H9 (cell line): ENCODE measurements around the gene BCAS1. TPM values are rescaled to one million over a fixed set of nuclear protein-coding genes. Genes with fewer than 3 reads are reported as not detected.

Experiments
- DNase-seq: peaks from one replicate; pipeline ENCODE4 v3.0.0-alpha.2; 2017
- H2AFZ ChIP-seq: one replicate; pipeline ENCODE4 v1.6.1; 2013; ENCODE audit warnings: mild to moderate bottlenecking, low read length, control low read depth, moderate library complexity
- H2AK5ac ChIP-seq: 2 replicates; pipeline ENCODE4 v1.6.1; 2013; ENCODE audit warnings: low read length, control low read depth, mixed read lengths; ENCODE audit not compliant: insufficient read length
- H2BK120ac ChIP-seq: one replicate; pipeline ENCODE4 v1.6.1; 2013; ENCODE audit warnings: low read depth, mild to moderate bottlenecking, low read length, control low read depth, inconsistent platforms; ENCODE audit not compliant: poor library complexity, severe bottlenecking
- H2BK12ac ChIP-seq: 2 replicates; pipeline ENCODE4 v1.6.1; 2013; ENCODE audit warnings: low read length, control low read depth, mixed read lengths, low read depth; ENCODE audit not compliant: insufficient read length
- H2BK15ac ChIP-seq: 2 replicates; pipeline ENCODE4 v1.6.1; 2013; ENCODE audit warnings: low read depth, low read length, control low read depth
- H2BK20ac ChIP-seq: one replicate; pipeline ENCODE4 v1.6.1; 2013; ENCODE audit warnings: low read depth, mild to moderate bottlenecking, low read length, control low read depth, inconsistent platforms; ENCODE audit not compliant: poor library complexity, severe bottlenecking
- H2BK5ac ChIP-seq: 2 replicates; pipeline ENCODE4 v1.6.1; 2013; ENCODE audit warnings: low read length, control low read depth, mixed read lengths; ENCODE audit not compliant: insufficient read length
- H3K14ac ChIP-seq: 2 replicates; pipeline ENCODE4 v1.6.1; 2013; ENCODE audit warnings: low read length, control low read depth; ENCODE audit not compliant: insufficient read depth
- H3K18ac ChIP-seq: 2 replicates; pipeline ENCODE4 v1.6.1; 2013; ENCODE audit warnings: low read depth, mild to moderate bottlenecking, mixed read lengths, low read length, control low read depth; ENCODE audit not compliant: insufficient read length
- H3K23ac ChIP-seq: 2 replicates; pipeline ENCODE4 v1.6.1; 2013; ENCODE audit warnings: low read length, control low read depth, mixed read lengths, low read depth; ENCODE audit not compliant: insufficient read length
- H3K23me2 ChIP-seq: 2 replicates; pipeline ENCODE4 v1.6.1; 2013; ENCODE audit warnings: low read depth, mild to moderate bottlenecking, mixed read lengths, low read length, control low read depth; ENCODE audit not compliant: insufficient read length, poor library complexity, severe bottlenecking
- H3K27ac ChIP-seq: 2 replicates; pipeline ENCODE4 v1.5.1; 2013; ENCODE audit warnings: low read length, control low read depth, mixed read lengths, low read depth; ENCODE audit not compliant: insufficient read length
- H3K27me3 ChIP-seq: 2 replicates; pipeline ENCODE4 v1.6.1; 2013; ENCODE audit warnings: low read length, control low read depth, inconsistent platforms; ENCODE audit not compliant: insufficient read depth
- H3K4ac ChIP-seq: 2 replicates; pipeline ENCODE4 v1.6.1; 2013; ENCODE audit warnings: low read depth, mild to moderate bottlenecking, control low read depth, inconsistent platforms, low read length, moderate library complexity
- H3K4me1 ChIP-seq: 2 replicates; pipeline ENCODE4 v1.6.1; 2013; ENCODE audit warnings: low read length, control low read depth, inconsistent platforms; ENCODE audit not compliant: insufficient read depth
- H3K4me2 ChIP-seq: 2 replicates; pipeline ENCODE4 v1.6.1; 2013; ENCODE audit warnings: low read length, control low read depth, mixed read lengths; ENCODE audit not compliant: insufficient read length, insufficient read depth
- H3K56ac ChIP-seq: 2 replicates; pipeline ENCODE4 v1.6.1; 2013; ENCODE audit warnings: low read depth, mild to moderate bottlenecking, mixed read lengths, low read length, control low read depth; ENCODE audit not compliant: insufficient read length
- H3K79me1 ChIP-seq: 2 replicates; pipeline ENCODE4 v1.6.1; 2013; ENCODE audit warnings: low read depth, mild to moderate bottlenecking, moderate library complexity, low read length, control low read depth, inconsistent platforms; ENCODE audit not compliant: insufficient read depth, poor library complexity, severe bottlenecking
- H3K79me2 ChIP-seq: 2 replicates; pipeline ENCODE4 v1.6.1; 2013; ENCODE audit warnings: low read length, control low read depth, inconsistent platforms; ENCODE audit not compliant: insufficient read depth
- H3K9ac ChIP-seq: 2 replicates; pipeline ENCODE4 v1.6.1; 2013; ENCODE audit warnings: low read length, control low read depth, mixed read lengths; ENCODE audit not compliant: insufficient read length; ENCODE audit errors: extremely low read depth
- H3K9me3 ChIP-seq: one replicate; pipeline ENCODE4 v1.6.1; 2013; ENCODE audit warnings: low read depth, low read length, inconsistent platforms; ENCODE audit not compliant: control insufficient read depth
- H3T11ph ChIP-seq: one replicate; pipeline ENCODE4 v1.6.1; 2013; ENCODE audit warnings: mild to moderate bottlenecking, low read length, control low read depth, inconsistent platforms
- H4K20me1 ChIP-seq: one replicate; pipeline ENCODE4 v1.6.1; 2013; ENCODE audit not compliant: control insufficient read depth, insufficient read length, insufficient read depth
- H4K5ac ChIP-seq: 2 replicates; pipeline ENCODE4 v1.6.1; 2013; ENCODE audit warnings: low read depth, mild to moderate bottlenecking, mixed read lengths, low read length, control low read depth; ENCODE audit not compliant: insufficient read length
- H4K8ac ChIP-seq: replicated peaks from 2 replicates; pipeline ENCODE4 v1.6.1; 2013; ENCODE audit warnings: low read length, control low read depth, mixed read lengths, low read depth; ENCODE audit not compliant: insufficient read length
- H4K91ac ChIP-seq: 2 replicates; pipeline ENCODE4 v1.6.1; 2013; ENCODE audit warnings: low read depth, mild to moderate bottlenecking, moderate library complexity, mixed read lengths, low read length, control low read depth; ENCODE audit not compliant: insufficient read length
- H3K27ac Mint-ChIP-seq, 3 experiments: 2 replicates in 2 of 3; 3 replicates in 1 of 3; pipeline ENCODE4 v1.8.0; 2020 to 2021; ENCODE audit warnings: mixed read lengths in 3 of 3, mild to moderate bottlenecking in 1 of 3, moderate library complexity in 1 of 3
- H3K27me3 Mint-ChIP-seq: 2 replicates; pipeline ENCODE4 v1.8.0; 2021; ENCODE audit warnings: low read depth, mild to moderate bottlenecking, moderate library complexity, mixed read lengths
- H3K36me3 Mint-ChIP-seq, 3 experiments: 2 replicates in 2 of 3; 3 replicates in 1 of 3; pipeline ENCODE4 v1.8.0; 2020 to 2021; ENCODE audit warnings: low read depth in 3 of 3, mixed read lengths in 3 of 3; ENCODE audit not compliant: insufficient read depth in 1 of 3
- H3K4me1 Mint-ChIP-seq, 2 experiments: 2 replicates each; pipeline ENCODE4 v1.8.0; 2020; ENCODE audit warnings: mixed read lengths in 2 of 2
- H3K4me3 Mint-ChIP-seq, 2 experiments: 2 replicates in 1 of 2; 3 replicates in 1 of 2; pipeline ENCODE4 v1.8.0; 2020 to 2021; ENCODE audit warnings: mild to moderate bottlenecking in 2 of 2, mixed read lengths in 2 of 2, moderate library complexity in 1 of 2
- H3K9me3 Mint-ChIP-seq, 2 experiments: 2 replicates in 1 of 2; 3 replicates in 1 of 2; pipeline ENCODE4 v1.8.0; 2020; ENCODE audit warnings: mild to moderate bottlenecking in 2 of 2, mixed read lengths in 2 of 2, moderate library complexity in 1 of 2
- WGBS: extraction: QIAGEN DNeasy Blood & Tissue Kit; methylation state at CpG from one replicate; pipeline ENCODE4 v1.1.7; 2013; ENCODE audit warnings: missing lambda C conversion rate, low lambda C conversion rate, mixed read lengths; ENCODE audit not compliant: insufficient read length; ENCODE audit errors: extremely low coverage; 5-methylcytosine and 5-hydroxymethylcytosine counted together
- total RNA-seq: library from RNA; stranded (reverse); gene quantifications from 2 replicates; pipeline ENCODE4 v1.2.1, GENCODE V29; 2021
- TF ChIP-seq, protein P1 (sequence below): fragments of 200-600 bp; sonication (generic); conservative IDR thresholded peaks from 3 replicates; pipeline ENCODE4 v1.8.0; 2021; ENCODE audit warnings: antibody characterized with exemption, mild to moderate bottlenecking

Gene BCAS1
- total RNA-seq, 1 experiment from 2014 or later: 0.15 TPM

DNA sequence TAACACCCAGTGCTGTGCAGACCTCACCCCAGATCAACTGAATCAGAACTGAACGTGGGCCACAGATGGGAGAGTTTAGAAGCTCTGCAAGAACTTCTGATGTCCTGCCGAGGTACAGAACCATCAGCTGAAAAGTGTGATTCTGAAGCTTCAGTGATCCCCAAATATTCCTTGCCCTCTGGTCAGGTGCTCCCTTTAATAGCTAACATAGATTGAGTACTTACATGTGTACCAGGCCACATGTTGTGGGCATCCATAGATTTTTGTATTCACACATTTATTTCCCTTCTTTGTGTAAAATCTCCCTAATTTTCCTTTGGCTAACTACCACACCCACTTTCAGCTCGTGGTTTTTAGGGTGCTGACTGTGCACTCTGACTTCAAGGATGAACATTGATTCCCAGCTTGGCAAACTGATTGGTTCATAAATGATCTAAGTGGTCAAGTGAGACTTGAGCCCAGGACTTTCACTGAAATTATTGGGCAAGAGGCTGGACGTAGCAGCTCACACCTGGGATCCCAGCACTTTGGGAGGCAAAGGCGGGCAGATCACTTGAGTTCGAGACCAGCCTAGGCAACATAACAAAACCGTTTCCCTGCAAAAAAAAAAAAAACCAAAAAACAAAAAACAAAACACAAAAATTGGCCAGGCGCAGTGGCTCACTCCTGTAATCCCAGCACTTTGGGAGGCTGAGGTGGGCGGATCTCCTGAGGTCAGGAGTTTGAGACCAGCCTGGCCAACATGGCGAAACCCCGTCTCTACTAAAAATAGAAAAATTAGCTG, 162.2 kb downstream of the BCAS1 start:
- Mint-ChIP-seq H3K4me1 (peaks cover 5 to 6% of the 10 kb centered on the region in 2 experiments), H3K36me3 (peaks cover 7 to 11% (median 9%) of the 10 kb centered on the region in 3 experiments; a peak in 6 of 7 replicates), H3K4me3 (no peak overlapping the region), H3K9me3 (peaks cover 10 to 11% of the 10 kb centered on the region in 2 experiments), H3K27me3 (no peaks in the 10 kb centered on the region; the same call in 1 of the 2 replicates), H3K27ac (no peak overlapping the region; a peak in 1 of 7 replicates)
- Histone ChIP-seq H3K23me2 (no peaks in the 10 kb centered on the region), H4K8ac (no peak overlapping the region), H3K4me2 (no peak overlapping the region), H4K91ac (no peak overlapping the region), H3K4me1 (peaks cover 2% of the 10 kb centered on the region; the same call in 1 of the 2 replicates), H2AFZ (no peak overlapping the region), H3K9ac (no peak overlapping the region), H3K4ac (no peak overlapping the region), H4K5ac (no peak overlapping the region), H4K20me1 (no peaks in the 10 kb centered on the region), H3K23ac (no peak overlapping the region), H2BK120ac (no peak overlapping the region), H3K27ac (no peak overlapping the region), H3K56ac (no peak overlapping the region), H2BK5ac (no peak overlapping the region), H2BK20ac (no peak overlapping the region), H3T11ph (no peak overlapping the region), H2BK15ac (no peak overlapping the region), H3K79me2 (no peaks in the 10 kb centered on the region), H3K14ac (no peak overlapping the region), H2AK5ac (no peak overlapping the region), H2BK12ac (no peak overlapping the region), H3K18ac (no peak overlapping the region), H3K79me1 (no peaks in the 10 kb centered on the region), H3K27me3 (no peaks in the 10 kb centered on the region), H3K9me3 (peaks cover 4% of the 10 kb centered on the region)
- TF ChIP-seq, protein P1, sequence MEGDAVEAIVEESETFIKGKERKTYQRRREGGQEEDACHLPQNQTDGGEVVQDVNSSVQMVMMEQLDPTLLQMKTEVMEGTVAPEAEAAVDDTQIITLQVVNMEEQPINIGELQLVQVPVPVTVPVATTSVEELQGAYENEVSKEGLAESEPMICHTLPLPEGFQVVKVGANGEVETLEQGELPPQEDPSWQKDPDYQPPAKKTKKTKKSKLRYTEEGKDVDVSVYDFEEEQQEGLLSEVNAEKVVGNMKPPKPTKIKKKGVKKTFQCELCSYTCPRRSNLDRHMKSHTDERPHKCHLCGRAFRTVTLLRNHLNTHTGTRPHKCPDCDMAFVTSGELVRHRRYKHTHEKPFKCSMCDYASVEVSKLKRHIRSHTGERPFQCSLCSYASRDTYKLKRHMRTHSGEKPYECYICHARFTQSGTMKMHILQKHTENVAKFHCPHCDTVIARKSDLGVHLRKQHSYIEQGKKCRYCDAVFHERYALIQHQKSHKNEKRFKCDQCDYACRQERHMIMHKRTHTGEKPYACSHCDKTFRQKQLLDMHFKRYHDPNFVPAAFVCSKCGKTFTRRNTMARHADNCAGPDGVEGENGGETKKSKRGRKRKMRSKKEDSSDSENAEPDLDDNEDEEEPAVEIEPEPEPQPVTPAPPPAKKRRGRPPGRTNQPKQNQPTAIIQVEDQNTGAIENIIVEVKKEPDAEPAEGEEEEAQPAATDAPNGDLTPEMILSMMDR: no peak
- no peak for DNase-seq
- WGBS: no CpG with 5 or more reads among the region's 11 CpGs
